Left ventricle myocardium superior (tissue), 1 donor: ENCODE results near the gene SLC17A2. TPM values are rescaled to one million over a fixed set of nuclear protein-coding genes. Genes with fewer than 3 reads are reported as not detected.
A peak's percentile ranks its signal among the peaks of the same experiment; 100 is the strongest.

Experiments
- ATAC-seq: fragments of 200-7000 bp; cut with Tn5 transposase; one replicate; pipeline ENCODE4 v1.9.1; 2020; ENCODE audit warnings: mild to moderate bottlenecking, moderate library complexity
- DNase-seq: peaks from one replicate; pipeline ENCODE4 v3.0.0-alpha.2; 2020
- intact Hi-C: fragments of 100-400 bp; cut with micrococcal nuclease; formaldehyde crosslinking; loops from one replicate; pipeline ENCODE4 v1.11.0; 2022
- total RNA-seq: library from RNA; stranded (reverse); fragmentation: NEBNext Ultra II Directional; extraction: Animal tissue kit (Norgen Biotek cat#: 25700); gene quantifications from one replicate; pipeline ENCODE4 v1.2.1, GENCODE V29; 2021
- donor health status: DM: no; HTN: yes; CAD: no; lungs with severe emphysema.

Gene SLC17A2
- total RNA-seq, 1 donor from 2014 or later = not detected

- ATAC-seq (peak; percentile 42), DNase-seq (no peak)
- intact Hi-C loops = no loop called here
These were observed 2.7 kb downstream of the SLC17A2 start for GRCh38 chr6:25927756-25928216.

- DNase-seq = no peak
- ATAC-seq = no peak
- intact Hi-C loops = no loop called here
These were observed 3.3 kb downstream of the SLC17A2 start for GRCh38 chr6:25927178-25927577.

- ATAC-seq (no peak), DNase-seq (no peak)
- intact Hi-C loops = no loop called here
These were observed 4.6 kb downstream of the SLC17A2 start for GRCh38 chr6:25925876-25926275.

- DNase-seq (no peak), ATAC-seq (peak; percentile 70)
- intact Hi-C loops = no loop called here
These were observed 8.2 kb downstream of the SLC17A2 start for GRCh38 chr6:25922301-25922700.

GRCh38 chr6:25921525-25922203 lies 8.8 kb downstream of the SLC17A2 start:
- intact Hi-C loops = no loop called here
- DNase-seq = no peak
- ATAC-seq = no peak

- intact Hi-C loops = no loop called here
- ATAC-seq = no peak
- no peak for DNase-seq
These were observed 10.8 kb downstream of the SLC17A2 start for GRCh38 chr6:25919657-25920056.

- DNase-seq (no peak), ATAC-seq (no peak)
- intact Hi-C loops = no loop called here
These were observed 12.3 kb downstream of the SLC17A2 start for GRCh38 chr6:25918083-25918683.

- DNase-seq (no peak), ATAC-seq (no peak)
- intact Hi-C loops = no loop called here
These were observed 13.6 kb downstream of the SLC17A2 start for GRCh38 chr6:25916789-25917490.

- no peak for DNase-seq
- no peak for ATAC-seq
- intact Hi-C loops = no loop called here
These were observed 14.2 kb downstream of the SLC17A2 start for GRCh38 chr6:25916330-25916729.

GRCh38 chr6:25913741-25914140 lies 16.8 kb downstream of the SLC17A2 start:
- DNase-seq (no peak), ATAC-seq (no peak)
- intact Hi-C loops = no loop called here

- ATAC-seq = no peak
- no peak for DNase-seq
- intact Hi-C loops = no loop called here
These were observed 19.1 kb downstream of the SLC17A2 start for GRCh38 chr6:25911351-25911750.

- intact Hi-C loops = no loop called here
- no peak for DNase-seq
- ATAC-seq = no peak
These were observed 22.9 kb downstream of the SLC17A2 start for GRCh38 chr6:25907475-25908014.

GRCh38 chr6:25903467-25904099 lies 26.9 kb downstream of the SLC17A2 start:
- ATAC-seq = no peak
- intact Hi-C loops = no loop called here

GRCh38 chr6:25902071-25902470 lies 28.4 kb downstream of the SLC17A2 start:
- ATAC-seq = no peak
- DNase-seq = no peak
- intact Hi-C loops = no loop called here

More at GRCh38 chr6:25903467-25904099, 26.9 kb downstream of the SLC17A2 start:
- DNase-seq = no peak

GRCh38 chr6:25900843-25901242 lies 29.6 kb downstream of the SLC17A2 start:
- no peak for ATAC-seq
- intact Hi-C loops = no loop called here
- no peak for DNase-seq

- intact Hi-C loops = no loop called here
- DNase-seq = no peak
- ATAC-seq = no peak
These were observed 30.7 kb downstream of the SLC17A2 start for GRCh38 chr6:25899580-25900408.

GRCh38 chr6:25899123-25899522 lies 31.4 kb downstream of the SLC17A2 start:
- ATAC-seq (no peak), DNase-seq (no peak)
- intact Hi-C loops = no loop called here

GRCh38 chr6:25898289-25898977 lies 32.1 kb downstream of the SLC17A2 start:
- intact Hi-C loops = no loop called here
- ATAC-seq (no peak), DNase-seq (no peak)
